HG03342 (cell line): ENCODE data around the gene CDC42SE2.
"Not testable (repeated sequence)": the region's sequence is repeated elsewhere in the genome, so short reads cannot be mapped to it uniquely, and the experiment has no call there.

Source experiments
- ATAC-seq: cut with Tn5 transposase; IDR thresholded peaks from one replicate; pipeline ENCODE4 v1.9.1; 2021; ENCODE audit warnings: mild to moderate bottlenecking, moderate library complexity; ENCODE audit not compliant: unreplicated experiment

Gene CDC42SE2

DNA sequence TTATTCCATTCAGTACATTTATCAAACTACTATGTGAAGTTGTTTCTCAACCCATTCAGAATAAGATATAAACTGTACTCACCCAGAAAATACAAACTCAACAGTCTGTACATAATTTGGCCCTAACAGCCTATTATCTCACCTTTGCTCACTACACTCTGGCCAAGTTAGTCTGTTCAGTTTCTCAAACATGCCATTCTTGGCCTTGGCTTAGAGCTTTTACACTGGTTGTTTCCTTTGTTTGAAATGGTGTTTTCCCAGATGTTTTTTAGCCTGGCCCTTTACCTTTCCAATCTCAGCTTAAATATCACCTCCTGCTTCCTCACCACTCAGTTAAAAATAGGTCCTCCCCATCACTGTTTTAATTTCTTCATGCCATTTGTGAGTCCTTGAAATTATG lies 13.6 kb downstream of the CDC42SE2 start:
- ATAC-seq, result no peak

DNA sequence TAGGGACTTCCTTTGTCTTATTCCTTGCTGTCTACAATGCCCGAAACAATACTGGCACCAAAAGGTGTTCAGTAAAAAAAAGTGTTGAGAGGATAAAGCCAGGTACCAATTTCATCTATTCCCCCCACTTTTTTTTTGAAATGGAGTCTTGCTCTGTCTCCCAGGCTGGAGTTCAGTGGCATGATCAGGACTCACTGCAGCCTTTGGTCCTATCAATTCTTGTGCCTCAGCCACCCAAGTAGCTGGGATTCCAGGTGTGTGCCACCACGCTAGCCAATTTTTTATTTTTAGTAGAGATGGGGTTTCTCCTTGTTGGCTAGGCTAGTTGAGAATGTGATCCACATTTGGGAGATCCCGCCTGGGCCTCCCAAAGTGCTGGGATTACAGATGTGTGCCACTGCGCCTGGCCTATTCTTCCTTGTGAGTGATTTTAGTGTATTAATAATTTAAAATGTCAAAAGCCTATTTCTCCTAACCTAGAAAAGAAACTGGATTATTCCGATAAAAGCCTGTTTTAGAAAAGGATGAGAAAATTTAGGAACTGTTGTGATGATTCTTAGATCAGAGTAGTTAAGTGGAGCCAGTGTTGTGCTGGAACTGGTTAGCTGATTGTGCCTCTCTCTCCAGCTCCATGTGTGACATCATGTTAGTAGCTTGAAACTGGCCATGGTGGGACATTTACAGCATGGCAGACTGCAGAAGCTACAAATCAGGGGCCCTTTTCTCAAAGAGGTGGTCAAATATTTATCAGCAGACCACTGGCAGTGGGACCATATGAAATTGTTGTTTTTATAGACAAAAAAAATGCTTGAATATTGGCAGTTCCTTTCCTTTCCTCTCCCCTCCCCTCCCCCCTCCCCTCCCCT lies 14.3 kb downstream of the CDC42SE2 start:
- no peak for ATAC-seq

DNA sequence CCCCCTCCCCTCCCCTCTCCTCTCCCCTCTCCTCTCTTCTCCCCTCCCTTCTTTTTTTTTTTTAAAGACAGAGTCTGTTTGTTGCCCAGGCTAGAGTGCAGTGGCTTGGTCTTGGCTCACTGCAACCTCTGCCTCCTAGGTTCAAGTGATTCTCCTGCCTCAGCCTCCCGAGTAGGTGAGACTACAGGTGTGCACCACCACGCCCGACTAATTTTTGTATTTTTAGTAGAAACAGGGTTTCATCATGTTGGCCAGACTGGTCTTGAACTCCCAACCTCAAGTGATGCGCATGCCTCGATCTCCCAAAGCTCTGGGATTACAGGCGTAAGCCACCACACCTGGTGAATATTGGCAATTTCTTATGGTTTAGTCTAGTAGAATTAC lies 14.9 kb downstream of the CDC42SE2 start:
- not testable (repeated sequence) for ATAC-seq

DNA sequence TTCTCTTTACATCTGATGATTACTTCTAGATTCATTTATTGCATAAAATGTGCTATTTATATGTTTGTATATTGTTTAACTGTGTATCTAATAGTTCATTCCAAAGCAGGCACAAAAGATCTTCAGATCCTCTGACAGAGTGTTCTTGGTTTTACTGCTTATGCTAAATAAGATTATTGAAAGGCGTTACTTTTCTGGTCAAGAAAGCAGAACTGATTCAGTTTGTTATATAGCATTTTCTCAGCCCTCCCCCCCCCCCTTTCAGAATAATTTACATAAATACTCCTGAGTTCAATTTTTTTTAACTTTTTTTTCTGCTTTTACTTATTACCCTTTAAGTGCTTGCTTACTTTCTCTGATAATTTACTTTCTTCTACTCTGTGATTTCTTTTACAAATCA lies 15.4 kb downstream of the CDC42SE2 start:
- peak; percentile 40 for ATAC-seq

DNA sequence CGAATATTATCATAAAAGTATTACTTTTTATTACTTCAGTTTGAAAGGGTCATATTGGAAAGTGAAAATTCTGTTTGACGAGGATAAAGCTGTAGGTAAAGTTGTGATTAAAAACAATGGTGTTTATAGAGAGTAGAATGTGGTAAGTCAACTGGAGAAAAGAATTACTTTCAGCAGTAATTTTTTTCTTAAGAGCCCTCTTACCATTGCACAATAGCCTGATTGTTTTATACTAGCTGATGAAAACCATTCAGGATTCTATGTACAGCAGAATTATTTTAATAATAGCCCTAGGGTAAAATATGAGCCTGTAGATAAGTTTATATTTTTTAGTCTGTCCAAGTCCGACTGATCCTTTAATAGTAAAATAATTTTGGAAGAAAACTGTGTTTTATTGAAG lies 16.6 kb downstream of the CDC42SE2 start:
- no peak for ATAC-seq

DNA sequence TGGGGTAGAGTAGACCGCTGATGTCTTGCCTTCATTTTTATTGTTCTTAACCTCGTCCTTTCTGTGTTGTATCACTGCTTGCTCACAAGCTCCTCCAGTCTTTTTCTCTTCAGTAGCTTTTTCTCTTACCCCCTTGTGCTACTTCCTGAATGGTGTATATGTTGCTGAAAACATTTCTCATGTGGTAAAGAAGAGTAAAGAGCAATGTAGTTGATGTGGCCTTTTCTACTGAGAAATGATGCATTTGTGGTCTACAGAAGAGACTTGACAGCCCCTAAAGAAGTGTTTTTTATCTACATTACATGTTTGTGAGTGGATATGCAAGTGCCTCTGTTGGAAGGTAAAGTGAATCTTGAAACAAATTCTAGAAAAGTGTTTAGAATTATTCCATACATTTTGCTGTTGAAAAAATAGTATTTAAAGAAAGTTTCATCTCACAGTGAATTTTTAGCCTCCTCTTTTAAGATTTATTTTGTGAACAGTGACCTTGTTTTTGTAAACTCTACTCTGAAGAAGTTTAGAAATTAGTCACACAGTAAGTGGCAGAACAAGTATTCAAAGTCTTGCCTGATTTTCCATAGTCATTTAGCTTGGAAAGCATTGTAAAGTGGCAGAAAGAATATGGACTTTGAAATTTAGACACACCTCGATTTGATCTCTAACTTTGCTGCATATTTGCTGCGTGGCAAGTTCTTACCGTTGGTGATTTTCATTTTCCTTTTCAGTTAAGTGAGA lies 17.4 kb downstream of the CDC42SE2 start:
- ATAC-seq, result no peak

DNA sequence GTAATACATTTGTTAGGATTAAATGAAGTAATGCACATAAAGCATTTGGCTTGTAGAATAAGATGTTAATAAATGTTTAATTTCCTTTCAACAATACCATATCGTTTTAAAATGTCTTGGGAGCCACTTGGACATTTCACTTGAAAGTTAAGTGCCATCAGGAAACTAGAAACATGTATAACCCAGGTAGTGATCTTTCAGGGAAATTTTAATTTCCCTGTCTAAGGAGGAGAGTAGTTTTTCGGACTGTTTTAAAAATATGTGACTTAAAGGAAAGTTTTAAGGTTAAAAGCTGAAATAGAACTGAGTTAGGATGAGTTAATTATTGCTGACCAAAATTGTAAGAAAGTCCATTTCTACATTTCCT lies 18.0 kb downstream of the CDC42SE2 start:
- ATAC-seq, result no peak

DNA sequence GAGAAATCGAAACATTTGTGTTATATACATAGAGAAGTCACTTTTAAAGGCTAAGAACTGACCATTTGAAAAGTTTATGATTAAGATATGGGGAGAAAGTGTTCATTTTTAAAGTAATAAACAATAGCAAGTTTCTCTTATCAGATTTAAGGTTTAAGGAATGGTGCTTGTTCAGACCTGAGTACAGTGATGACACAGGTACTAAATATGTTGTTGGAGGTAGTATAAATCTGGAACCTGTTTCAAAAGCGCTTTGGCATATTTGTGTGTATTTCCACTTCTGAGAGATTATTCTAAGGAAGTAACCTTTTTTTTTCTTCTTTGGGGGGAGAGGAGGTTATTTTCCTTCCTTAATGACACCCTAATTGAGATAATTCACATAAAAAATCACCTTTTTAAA lies 18.4 kb downstream of the CDC42SE2 start:
- no peak for ATAC-seq

DNA sequence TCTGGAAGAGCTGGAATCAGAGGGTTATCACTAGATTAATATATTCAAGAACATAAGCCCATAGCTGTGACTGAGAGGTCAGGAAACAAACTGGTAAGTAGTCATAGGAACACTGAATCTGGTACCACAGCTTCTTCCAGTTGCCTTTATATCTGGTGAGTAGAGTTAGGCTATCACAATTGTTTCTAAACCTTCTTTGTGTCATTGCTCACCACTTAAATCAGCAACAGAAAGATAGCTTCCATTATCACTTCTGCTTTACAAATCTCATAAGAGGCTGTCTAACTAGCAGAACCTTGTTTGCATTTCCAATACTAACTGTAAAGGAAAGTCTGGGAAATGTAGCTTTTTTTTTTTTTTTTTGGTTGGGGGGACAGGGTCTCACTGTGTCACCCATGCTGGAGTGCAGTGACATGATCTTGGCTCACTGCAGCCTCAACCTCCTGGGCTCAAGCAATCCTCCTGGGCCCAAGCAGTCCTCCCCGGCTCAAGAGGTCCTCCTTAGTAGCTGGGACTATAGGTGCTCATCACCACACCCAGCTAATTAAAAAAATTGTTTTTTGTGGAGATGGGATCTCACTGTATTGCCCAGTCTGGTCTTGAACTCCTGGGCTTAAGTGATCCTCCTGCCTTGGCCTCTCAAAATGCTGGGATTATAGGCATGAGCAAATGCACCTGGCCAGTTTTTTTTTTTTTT lies 22.0 kb downstream of the CDC42SE2 start:
- no peak for ATAC-seq

DNA sequence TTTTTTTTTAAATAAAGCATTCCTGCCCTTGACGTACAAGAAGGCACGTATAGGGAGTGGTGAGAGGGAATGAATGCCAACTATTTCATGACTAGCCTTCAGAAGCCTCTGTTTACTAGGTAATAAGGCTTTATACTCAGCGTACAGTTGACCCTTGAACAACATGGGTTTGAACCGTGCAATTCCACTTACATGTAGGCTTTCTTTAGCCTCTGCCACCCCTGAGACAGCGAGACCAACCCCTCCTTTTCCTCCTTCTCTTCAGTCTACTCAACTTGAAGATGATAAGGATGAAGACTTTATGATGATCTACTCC lies 22.5 kb downstream of the CDC42SE2 start:
- no peak for ATAC-seq

DNA sequence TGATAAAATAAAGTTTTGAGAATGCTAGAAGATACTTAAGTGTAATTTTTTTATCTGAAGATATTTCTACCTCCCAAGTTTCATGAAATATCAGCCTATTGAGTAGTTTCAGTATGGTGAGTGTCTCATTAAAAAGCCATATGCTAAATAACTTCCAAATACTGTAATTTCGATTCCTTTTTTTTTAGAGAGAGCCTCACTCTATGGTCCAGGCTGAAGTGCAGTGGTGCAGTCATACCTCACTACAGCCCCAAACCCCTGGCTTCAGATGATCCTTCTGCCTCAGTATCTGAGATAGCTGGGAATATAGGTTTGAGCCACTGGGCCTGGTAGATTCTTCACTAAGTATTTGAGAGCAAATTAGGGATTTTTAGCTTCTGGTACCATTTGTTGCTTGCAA lies 24.5 kb downstream of the CDC42SE2 start:
- peak; percentile 42 for ATAC-seq

DNA sequence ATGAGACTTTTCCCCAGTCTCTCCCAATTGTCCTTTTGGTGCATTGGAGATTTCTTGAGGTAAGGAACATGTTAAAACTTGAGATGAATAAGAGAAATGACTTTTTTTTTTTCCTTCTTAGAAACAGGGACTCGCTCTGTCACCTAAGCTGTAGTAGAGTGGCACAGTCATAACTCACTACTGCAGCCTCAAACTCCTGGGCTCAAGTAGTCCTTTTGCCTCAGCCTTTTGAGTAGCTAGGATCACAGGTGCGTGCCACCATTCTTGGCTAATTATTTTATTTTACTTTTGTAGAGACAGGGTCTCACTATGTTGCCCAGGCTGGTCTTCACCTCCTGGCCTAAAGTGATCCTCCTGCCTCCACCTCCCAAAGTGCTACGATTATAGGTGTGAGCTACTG lies 25.9 kb downstream of the CDC42SE2 start:
- ATAC-seq, result no peak

DNA sequence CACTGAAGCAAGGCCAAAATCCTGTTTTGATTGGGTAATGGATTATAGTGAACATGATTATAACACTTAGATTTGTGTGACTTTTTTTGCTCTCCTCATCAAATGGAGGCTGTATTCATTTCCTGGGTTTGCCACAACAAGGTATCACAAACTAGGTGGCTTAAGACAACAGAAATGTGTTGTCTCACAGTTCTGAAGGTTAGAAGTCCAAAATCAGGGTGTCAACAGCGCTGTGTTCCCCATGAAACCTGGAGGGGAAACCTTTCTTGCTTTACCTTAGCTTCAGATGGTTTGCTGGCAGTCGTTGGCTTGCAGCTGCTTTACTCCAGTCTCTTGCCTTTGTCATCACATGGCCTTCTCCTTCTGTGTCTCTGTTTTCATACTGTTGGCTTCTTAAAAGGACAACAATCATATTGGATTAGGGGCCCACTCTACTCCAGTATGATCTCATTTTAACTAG lies 32.4 kb downstream of the CDC42SE2 start:
- ATAC-seq, result no peak

DNA sequence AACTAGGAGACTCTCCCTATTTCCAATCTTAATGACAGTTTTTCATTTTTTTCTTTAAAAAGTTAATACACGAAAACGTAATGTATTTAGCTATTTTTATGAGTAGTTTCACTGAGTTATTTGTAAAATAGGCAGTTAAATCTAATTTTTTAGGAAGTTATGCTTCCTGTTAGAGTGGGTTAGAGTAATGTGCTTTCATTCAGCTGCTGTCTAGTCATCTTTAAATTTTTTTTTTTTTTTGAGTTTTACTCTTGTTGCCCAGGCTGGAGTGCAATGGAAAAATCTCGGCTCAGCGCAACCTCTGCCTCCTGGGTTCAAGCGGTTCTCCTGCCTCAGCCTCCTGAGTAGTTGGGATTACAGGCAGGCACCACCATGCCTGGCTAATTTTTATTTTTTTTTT lies 34.0 kb downstream of the CDC42SE2 start:
- ATAC-seq, result no peak

DNA sequence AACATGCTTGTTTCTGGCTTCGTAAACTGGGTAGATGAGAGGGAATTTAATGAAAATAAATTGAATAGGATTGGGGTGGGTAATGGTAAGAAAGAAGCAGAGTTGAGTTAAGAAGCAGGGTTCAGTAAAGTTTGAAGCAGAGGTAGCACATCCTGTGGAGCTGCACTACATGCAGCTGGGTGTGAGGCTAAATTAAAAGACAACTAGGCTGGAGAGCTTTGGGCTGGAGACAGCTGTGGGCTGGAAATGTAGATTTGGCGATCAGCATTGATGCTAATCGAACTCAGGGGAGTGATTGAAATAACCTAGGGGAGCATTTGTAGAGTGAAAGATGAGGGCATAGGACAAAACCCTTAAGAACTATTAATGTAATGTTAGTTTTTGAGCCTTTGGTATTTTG lies 35.6 kb downstream of the CDC42SE2 start:
- no peak for ATAC-seq

DNA sequence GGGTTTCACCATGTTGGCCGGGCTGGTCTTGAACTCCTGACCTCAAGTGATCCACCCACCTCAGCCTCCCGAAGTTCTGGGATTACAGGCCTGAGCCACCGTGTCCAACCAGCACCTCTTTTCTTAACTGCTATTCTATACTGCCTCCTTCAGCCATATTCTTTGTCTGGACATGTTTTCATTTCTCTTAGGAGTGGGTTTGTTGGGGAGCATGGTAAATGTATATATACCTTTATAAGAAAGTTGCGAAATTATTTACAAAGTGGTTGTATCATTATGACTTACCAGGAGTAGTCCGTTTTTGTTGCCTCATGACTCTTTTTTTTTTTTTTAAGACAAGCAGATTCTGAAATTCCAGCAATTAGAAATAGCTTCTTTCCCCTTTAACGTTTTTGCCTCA lies 38.7 kb downstream of the CDC42SE2 start:
- no peak for ATAC-seq

DNA sequence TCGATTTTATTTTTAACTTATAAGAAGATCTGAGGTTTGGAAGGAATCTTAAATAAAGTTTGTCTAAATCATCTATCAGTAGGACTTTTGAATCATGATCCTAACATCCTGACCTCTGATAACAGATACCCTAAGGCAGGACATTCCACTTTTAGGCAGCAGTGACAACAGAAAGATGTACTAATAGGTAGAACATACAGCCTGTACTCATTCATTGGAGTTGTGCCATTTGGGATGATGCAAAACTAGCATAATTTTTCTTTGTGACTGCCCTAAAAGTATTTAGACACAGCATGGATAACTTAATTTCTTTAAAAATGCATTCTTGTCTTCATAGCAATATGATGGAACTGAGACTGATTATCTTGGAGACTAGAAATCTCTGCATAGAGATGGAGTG lies 39.7 kb downstream of the CDC42SE2 start:
- ATAC-seq, result no peak

DNA sequence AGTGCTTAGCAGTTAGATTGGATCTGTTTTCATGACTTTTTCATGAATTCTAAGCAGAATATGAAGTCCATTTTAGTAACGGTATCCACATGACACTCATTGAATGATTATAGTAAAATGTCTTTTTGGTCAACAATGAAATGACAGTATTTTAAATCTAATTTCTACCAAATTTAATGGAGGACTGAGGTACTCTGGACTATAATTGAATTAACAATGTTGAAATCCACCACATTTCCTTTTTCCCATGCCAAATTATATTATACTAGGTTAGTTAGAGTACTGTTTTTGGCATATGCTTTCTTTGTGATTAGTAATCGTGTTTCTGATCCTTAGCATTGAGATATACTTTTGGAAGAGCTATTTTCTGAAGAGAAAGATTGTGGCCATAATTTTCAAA lies 40.6 kb downstream of the CDC42SE2 start:
- ATAC-seq, result no peak

DNA sequence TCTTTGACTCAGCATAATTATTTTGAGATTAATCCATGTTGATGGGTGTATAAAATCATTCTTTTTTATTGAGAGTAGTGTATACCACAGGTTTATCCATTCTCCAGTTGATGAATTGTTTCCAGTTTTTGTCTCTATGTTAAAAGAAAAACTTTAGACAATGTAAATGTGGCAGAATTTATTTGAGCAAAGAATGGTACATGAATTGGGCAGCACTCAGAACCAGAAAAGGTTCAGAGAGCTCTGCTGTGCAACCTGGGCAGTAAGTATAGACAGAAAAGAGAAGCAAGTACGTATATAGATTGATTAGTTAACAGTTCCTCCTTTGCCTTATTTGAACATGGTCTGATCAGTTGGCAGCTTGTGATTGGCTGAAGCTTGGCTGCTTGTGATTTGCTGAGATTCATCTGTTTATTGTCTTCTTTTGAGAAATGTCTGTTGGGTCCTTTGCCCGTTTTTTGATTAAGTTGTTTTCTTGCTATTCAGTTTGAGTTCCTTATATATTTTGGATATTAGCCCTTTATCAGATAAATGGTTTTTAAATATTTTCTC lies 41.4 kb downstream of the CDC42SE2 start:
- no peak for ATAC-seq

DNA sequence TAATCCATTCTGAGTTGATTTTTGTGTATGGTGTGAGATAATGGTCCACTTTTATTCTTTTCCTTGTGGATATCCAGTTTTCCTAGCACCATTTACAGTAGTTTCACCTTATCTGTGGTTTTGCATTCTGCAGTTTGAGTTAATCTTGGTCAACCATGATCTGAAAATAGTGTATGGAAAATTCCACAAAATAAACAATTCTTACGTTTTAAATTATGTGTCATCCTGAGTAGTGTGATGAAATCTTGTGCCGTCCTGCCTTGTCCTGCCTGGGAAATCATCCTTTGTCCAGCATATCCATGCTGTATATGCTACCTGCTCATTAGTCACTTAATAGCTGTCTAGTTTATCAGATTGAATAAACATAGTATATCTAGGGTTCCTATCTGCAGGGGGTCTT lies 42.1 kb downstream of the CDC42SE2 start:
- no peak for ATAC-seq

DNA sequence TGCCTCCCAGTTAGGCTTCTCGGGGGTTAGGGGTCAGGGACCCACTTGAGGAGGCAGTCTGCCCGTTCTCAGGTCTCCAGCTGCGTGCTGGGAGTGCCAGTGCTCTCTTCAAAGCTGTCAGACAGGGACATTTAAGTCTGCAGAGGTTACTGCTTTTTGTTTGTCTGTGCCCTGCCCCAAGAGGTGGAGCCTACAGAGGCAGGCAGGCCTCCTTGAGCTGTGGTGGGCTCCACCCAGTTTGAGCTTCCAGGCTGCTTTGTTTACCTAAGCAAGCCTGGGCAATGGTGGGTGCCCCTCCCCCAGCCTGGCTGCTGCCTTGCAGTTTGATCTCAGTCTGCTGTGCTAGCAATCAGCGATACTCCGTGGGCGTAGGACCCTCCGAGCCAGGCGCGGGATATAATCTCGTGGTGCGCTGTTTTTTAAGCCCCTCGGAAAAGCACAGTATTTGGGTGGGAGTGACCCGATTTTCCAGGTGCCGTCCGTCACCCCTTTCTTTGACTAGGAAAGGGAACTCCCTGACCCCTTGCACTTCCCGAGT lies 48.5 kb downstream of the CDC42SE2 start:
- not testable (repeated sequence) for ATAC-seq
